Right lobe of liver (tissue), 4 donors: ENCODE results near the gene GSTM1.

Source experiments
- POLR2A ChIP-seq: fragments of 450-650 bp; IDR thresholded peaks from one replicate; pipeline ENCODE4 v1.6.1; 2017; ENCODE audit warnings: antibody characterized with exemption, mild to moderate bottlenecking
- TF ChIP-seq, protein P1 (sequence below), 4 donors: fragments of 200-600 bp in 3 of 4; fragments of 450-650 bp in 1 of 4; IDR thresholded peaks; one replicate each; pipeline versions ENCODE4 v1.5.1 to v1.8.0; 2016 to 2022; ENCODE audit warnings: antibody characterized with exemption in 4 of 4, mild to moderate bottlenecking in 2 of 4
- donor health status: DM: no; HTN: no; CAD: no.
- donor health status: DM: no; HTN: no; CAD: no.
- donor health status: DM: no; HTN: yes; CAD: no.

- no peak for TF ChIP-seq POLR2A
- TF ChIP-seq, protein P1, sequence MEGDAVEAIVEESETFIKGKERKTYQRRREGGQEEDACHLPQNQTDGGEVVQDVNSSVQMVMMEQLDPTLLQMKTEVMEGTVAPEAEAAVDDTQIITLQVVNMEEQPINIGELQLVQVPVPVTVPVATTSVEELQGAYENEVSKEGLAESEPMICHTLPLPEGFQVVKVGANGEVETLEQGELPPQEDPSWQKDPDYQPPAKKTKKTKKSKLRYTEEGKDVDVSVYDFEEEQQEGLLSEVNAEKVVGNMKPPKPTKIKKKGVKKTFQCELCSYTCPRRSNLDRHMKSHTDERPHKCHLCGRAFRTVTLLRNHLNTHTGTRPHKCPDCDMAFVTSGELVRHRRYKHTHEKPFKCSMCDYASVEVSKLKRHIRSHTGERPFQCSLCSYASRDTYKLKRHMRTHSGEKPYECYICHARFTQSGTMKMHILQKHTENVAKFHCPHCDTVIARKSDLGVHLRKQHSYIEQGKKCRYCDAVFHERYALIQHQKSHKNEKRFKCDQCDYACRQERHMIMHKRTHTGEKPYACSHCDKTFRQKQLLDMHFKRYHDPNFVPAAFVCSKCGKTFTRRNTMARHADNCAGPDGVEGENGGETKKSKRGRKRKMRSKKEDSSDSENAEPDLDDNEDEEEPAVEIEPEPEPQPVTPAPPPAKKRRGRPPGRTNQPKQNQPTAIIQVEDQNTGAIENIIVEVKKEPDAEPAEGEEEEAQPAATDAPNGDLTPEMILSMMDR (IDR thresholded peaks at IDR 0.05) = no peak
These were observed 27.5 kb upstream of the GSTM1 start for GRCh38 chr1:109659997-109660690.
